HG03521 (cell line): ENCODE measurements around the gene RYR2.
"Not testable (repeated sequence)": the region's sequence is repeated elsewhere in the genome, so short reads cannot be mapped to it uniquely, and the experiment has no call there.

ENCODE experiments used
- ATAC-seq: cut with Tn5 transposase; IDR thresholded peaks from one replicate; pipeline ENCODE4 v1.9.1; 2021; ENCODE audit warnings: mild to moderate bottlenecking, moderate library complexity; ENCODE audit not compliant: unreplicated experiment

Gene RYR2

GRCh38 chr1:237820634-237821033, 778.6 kb downstream of the RYR2 start:
- ATAC-seq: not testable (repeated sequence)

- no peak for ATAC-seq
Measured at GRCh38 chr1:237832858-237833257, 790.9 kb downstream of the RYR2 start.

- ATAC-seq: no peak
Measured at GRCh38 chr1:237834048-237834447, 792.1 kb downstream of the RYR2 start.

- no peak for ATAC-seq
Measured at GRCh38 chr1:237834461-237834860, 792.5 kb downstream of the RYR2 start.

GRCh38 chr1:237838320-237838719, 796.3 kb downstream of the RYR2 start:
- no peak for ATAC-seq

GRCh38 chr1:237838904-237839534, 797.0 kb downstream of the RYR2 start:
- no peak for ATAC-seq

GRCh38 chr1:237841485-237841884, 799.5 kb downstream of the RYR2 start:
- ATAC-seq: no peak

GRCh38 chr1:237843516-237843915, 801.5 kb downstream of the RYR2 start:
- ATAC-seq: not testable (repeated sequence)

- no peak for ATAC-seq
Measured at GRCh38 chr1:237851210-237851845, 809.3 kb downstream of the RYR2 start.

GRCh38 chr1:237852342-237852741, 810.4 kb downstream of the RYR2 start:
- ATAC-seq: no peak

GRCh38 chr1:237857455-237857854, 815.5 kb downstream of the RYR2 start:
- no peak for ATAC-seq

GRCh38 chr1:237858992-237859391, 817.0 kb downstream of the RYR2 start:
- no peak for ATAC-seq

- no peak for ATAC-seq
Measured at GRCh38 chr1:237861944-237862343, 820.0 kb downstream of the RYR2 start.

- no peak for ATAC-seq
Measured at GRCh38 chr1:237863234-237863633, 821.2 kb downstream of the RYR2 start.

GRCh38 chr1:237864338-237865244, 822.6 kb downstream of the RYR2 start:
- peak; percentile 72 for ATAC-seq

GRCh38 chr1:237867380-237867888, 825.5 kb downstream of the RYR2 start:
- ATAC-seq: no peak

- no peak for ATAC-seq
Measured at GRCh38 chr1:237868817-237869600, 827.0 kb downstream of the RYR2 start.

GRCh38 chr1:237873487-237874211, 831.7 kb downstream of the RYR2 start:
- no peak for ATAC-seq

GRCh38 chr1:237875291-237875690, 833.3 kb downstream of the RYR2 start:
- no peak for ATAC-seq

GRCh38 chr1:237877631-237878030, 835.6 kb downstream of the RYR2 start:
- no peak for ATAC-seq
